Anterior cingulate cortex (tissue), 58 donors: ENCODE results near the gene ZSCAN12.

Experiments used
- DNase-seq, 58 donors: peaks; one replicate each; lab custom pipeline; 2025; lab: John Stamatoyannopoulos, UW

Gene ZSCAN12

GRCh38 chr6:28335040-28335563 lies 64.4 kb downstream of the ZSCAN12 start:
- peak in 1 of 58 donors; percentile 45 for DNase-seq

- no peak for DNase-seq
Measured at GRCh38 chr6:28334286-28335039, 65.1 kb downstream of the ZSCAN12 start.

- DNase-seq: no peak
Measured at GRCh38 chr6:28333599-28334018, 65.9 kb downstream of the ZSCAN12 start.

- DNase-seq: no peak
Measured at GRCh38 chr6:28333047-28333446, 66.5 kb downstream of the ZSCAN12 start.

- no peak for DNase-seq
Measured at GRCh38 chr6:28330041-28330440, 69.5 kb downstream of the ZSCAN12 start.
